B cell (primary cell): ENCODE data around the gene ZSWIM6. TPM values are rescaled to one million over a fixed set of nuclear protein-coding genes. Genes with fewer than 3 reads are reported as not detected.

Source experiments
- ATAC-seq: fragments of 200-7000 bp; cut with Tn5 transposase; one replicate; pipeline ENCODE4 v1.10.0; 2021; ENCODE audit warnings: low read depth, mild to moderate bottlenecking, moderate number of reproducible peaks, moderate library complexity
- CTCF ChIA-PET: fragments of 350-600 bp; sonication (Branson Sonifier 250); formaldehyde crosslinking; loops from one replicate; lab custom pipeline; 2021; ENCODE audit warnings: antibody characterized with exemption, inconsistent platforms; lab: Charles Lee
- POLR2A ChIA-PET: fragments of 350-600 bp; sonication (Branson Sonifier 250); formaldehyde crosslinking; loops from one replicate; lab custom pipeline; 2021; ENCODE audit warnings: antibody characterized with exemption; lab: Charles Lee
- DNase-seq: peaks from one replicate; pipeline ENCODE4 v3.0.0; 2013
- H2AFZ ChIP-seq: 2 replicates; pipeline ENCODE4 v1.6.1; 2012; ENCODE audit warnings: mild to moderate bottlenecking, low read depth, low read length; ENCODE audit not compliant: insufficient read depth, poor library complexity, severe bottlenecking
- H3K27ac ChIP-seq, 2 donors: 1 replicate in 1 of 2; 2 replicates in 1 of 2; pipeline ENCODE4 v1.5.1; 2012 to 2013; ENCODE audit warnings: low read length in 2 of 2, mild to moderate bottlenecking in 2 of 2, moderate library complexity in 1 of 2
- H3K27me3 ChIP-seq, 4 experiments: fragments of 200-600 bp in 1 of 4; sonication (generic) in 1 of 4; replicated peaks in 1 of 4; 1 replicate in 2 of 4; 2 replicates in 2 of 4; pipeline versions ENCODE4 v1.6.1 to v1.7.0; 2013 to 2016; ENCODE audit warnings: low read length in 3 of 4, mild to moderate bottlenecking in 2 of 4, mixed read lengths in 1 of 4, moderate library complexity in 1 of 4; ENCODE audit not compliant: insufficient read depth in 4 of 4, control insufficient read depth in 3 of 4; ENCODE audit errors: control extremely low read depth in 1 of 4
- H3K36me3 ChIP-seq, 2 experiments: replicated peaks in 1 of 2; 1 replicate in 1 of 2; 2 replicates in 1 of 2; pipeline versions ENCODE4 v1.6.1 to v1.7.1; 2013; ENCODE audit warnings: low read length in 1 of 2; ENCODE audit not compliant: insufficient read depth in 2 of 2, control insufficient read depth in 1 of 2; ENCODE audit errors: control extremely low read depth in 1 of 2, extremely low read depth in 1 of 2
- H3K4me1 ChIP-seq, 2 donors: fragments of 200-600 bp in 1 of 2; sonication (generic) in 1 of 2; 1 replicate in 1 of 2; 2 replicates in 1 of 2; pipeline versions ENCODE4 v1.5.1 to v1.6.1; 2013 to 2017; ENCODE audit warnings: low read length in 2 of 2; ENCODE audit not compliant: control insufficient read depth in 2 of 2, insufficient read depth in 2 of 2
- H3K4me2 ChIP-seq: replicated peaks from 2 replicates; pipeline ENCODE3; 2012; ENCODE audit warnings: mild to moderate bottlenecking, low read depth, low read length; ENCODE audit not compliant: poor library complexity, severe bottlenecking
- H3K4me3 ChIP-seq, 5 experiments: fragments of 200-600 bp in 1 of 5; sonication (generic) in 1 of 5; 1 replicate in 3 of 5; 2 replicates in 2 of 5; pipeline versions ENCODE4 v1.5.1 to v1.7.0; 2011 to 2016; ENCODE audit warnings: low read length in 4 of 5, mild to moderate bottlenecking in 4 of 5, low read depth in 2 of 5, control low read depth in 1 of 5, moderate library complexity in 1 of 5; ENCODE audit not compliant: insufficient read depth in 1 of 5; ENCODE audit errors: control extremely low read depth in 1 of 5, extremely low read depth in 1 of 5
- H3K79me2 ChIP-seq: fragments of 200-600 bp; sonication (generic); one replicate; pipeline ENCODE4 v1.6.0; 2016; ENCODE audit warnings: low read length; ENCODE audit not compliant: control insufficient read depth, insufficient read depth
- H3K9ac ChIP-seq: fragments of 200-600 bp; sonication (generic); 2 replicates; pipeline ENCODE4 v1.6.1; 2017; ENCODE audit warnings: mild to moderate bottlenecking, low read length, moderate library complexity
- H3K9me3 ChIP-seq, 3 donors: one replicate each; pipeline versions ENCODE4 v1.6.1 to v1.7.1; 2013; ENCODE audit warnings: low read length in 2 of 3; ENCODE audit not compliant: control insufficient read depth in 2 of 3, insufficient read depth in 1 of 3; ENCODE audit errors: control extremely low read depth in 1 of 3
- H4K20me1 ChIP-seq: 2 replicates; pipeline ENCODE4 v1.6.0; 2012; ENCODE audit warnings: mild to moderate bottlenecking, low read length; ENCODE audit not compliant: insufficient read depth, control insufficient read depth, poor library complexity, severe bottlenecking
- H3K27ac Mint-ChIP-seq: one replicate; pipeline ENCODE4 v1.8.0; 2021; ENCODE audit warnings: mixed read lengths
- H3K27me3 Mint-ChIP-seq: one replicate; pipeline ENCODE4 v1.8.0; 2021; ENCODE audit warnings: mixed read lengths
- H3K4me1 Mint-ChIP-seq: one replicate; pipeline ENCODE4 v1.8.0; 2021; ENCODE audit warnings: mixed read lengths
- H3K4me3 Mint-ChIP-seq: one replicate; pipeline ENCODE4 v1.8.0; 2021; ENCODE audit warnings: mixed read lengths
- H3K9me3 Mint-ChIP-seq: one replicate; pipeline ENCODE4 v1.8.0; 2022; ENCODE audit warnings: mixed read lengths; ENCODE audit not compliant: insufficient read depth
- CTCF ChIP-seq: fragments of 200-600 bp; IDR thresholded peaks from one replicate; pipeline ENCODE4 v1.8.0; 2022; ENCODE audit warnings: antibody characterized with exemption, mild to moderate bottlenecking
- EZH2 ChIP-seq: IDR thresholded peaks from 2 replicates; pipeline ENCODE4 v1.6.1; 2012; ENCODE audit warnings: borderline replicate concordance, low read depth, mild to moderate bottlenecking, moderate library complexity, low read length; ENCODE audit not compliant: insufficient read depth, poor library complexity, severe bottlenecking
- WGBS: methylation state at CpG from one replicate; pipeline ENCODE4 v1.1.5; 2013; ENCODE audit warnings: missing lambda C conversion rate; ENCODE audit not compliant: insufficient coverage; 5-methylcytosine and 5-hydroxymethylcytosine counted together
- intact Hi-C: fragments of 100-400 bp; cut with micrococcal nuclease; formaldehyde crosslinking; loops from one replicate; pipeline ENCODE4 v1.10.0; 2022
- polyA plus RNA-seq: library from polyadenylated mRNA; depleted of rRNA; stranded (reverse); fragments of >200 nt; gene quantifications from 2 replicates; pipeline ENCODE4 v1.2.3, GENCODE V29; 2012
- total RNA-seq, 2 donors: library from RNA; stranded (reverse); fragments of 120-200 nt in 1 of 2; gene quantifications; 1 replicate in 1 of 2; 2 replicates in 1 of 2; pipeline versions ENCODE4 v1.2.3 to v1.2.4, GENCODE V29; 2013 to 2022

The ZSWIM6 gene
- total and polyA plus RNA-seq, 2 donors (not counting 1 experiment from before 2014, with no cell fraction given) = 7.9 to 16.4 TPM

GRCh38 chr5:61493973-61494372 is 161.9 kb downstream of the ZSWIM6 start:
- Mint-ChIP-seq H3K4me3 (no peak overlapping the region), H3K9me3 (no peaks in the 10 kb centered on the region), H3K4me1 (no peaks in the 10 kb centered on the region), H3K27ac (no peak overlapping the region), H3K27me3 (no peaks in the 10 kb centered on the region)
- Histone ChIP-seq H3K79me2 (no peaks in the 10 kb centered on the region), H3K9me3 (no peaks in the 10 kb centered on the region), H3K4me1 (no peaks in the 10 kb centered on the region), H3K27me3 (no peaks in the 10 kb centered on the region), H3K27ac (no peak overlapping the region), H3K4me2 (no peak overlapping the region), H4K20me1 (peaks cover 4% of the 10 kb centered on the region), H2AFZ (no peak overlapping the region), H3K4me3 (no peak overlapping the region), H3K36me3 (peaks cover 6 to 12% of the 10 kb centered on the region in 2 experiments), H3K9ac (no peak overlapping the region)
- TF ChIP-seq CTCF (no peak), EZH2 (no peak)
- 78% methylated on average over 3 of the region's 7 CpGs for WGBS
- intact Hi-C loops = no loop called here
- ChIA-PET POLR2A (no interaction called here), CTCF (no interaction called here)
- DNase-seq (no peak), ATAC-seq (no peak)

GRCh38 chr5:61496446-61496845 is 164.4 kb downstream of the ZSWIM6 start:
- Histone ChIP-seq H3K4me2 (no peak overlapping the region), H3K79me2 (no peaks in the 10 kb centered on the region), H3K9ac (no peak overlapping the region), H3K9me3 (no peaks in the 10 kb centered on the region), H2AFZ (no peak overlapping the region), H4K20me1 (peaks cover 5% of the 10 kb centered on the region), H3K4me3 (no peak overlapping the region), H3K27ac (no peak overlapping the region), H3K36me3 (peaks cover 6 to 10% of the 10 kb centered on the region in 2 experiments), H3K27me3 (no peaks in the 10 kb centered on the region), H3K4me1 (no peaks in the 10 kb centered on the region)
- Mint-ChIP-seq H3K27me3 (no peaks in the 10 kb centered on the region), H3K27ac (no peak overlapping the region), H3K4me3 (no peak overlapping the region), H3K4me1 (no peaks in the 10 kb centered on the region), H3K9me3 (no peaks in the 10 kb centered on the region)
- TF ChIP-seq EZH2 = no peak
- TF ChIP-seq CTCF = no peak
- ChIA-PET CTCF (no interaction called here), POLR2A (no interaction called here)
- ATAC-seq (no peak), DNase-seq (no peak)
- WGBS = no CpG with 5 or more reads among the region's 3 CpGs
- intact Hi-C loops = no loop called here
